Mammary epithelial cell (primary cell): ENCODE results near the gene GJC2.

Source experiments
- EZH2 ChIP-seq: IDR thresholded peaks from 2 replicates; pipeline ENCODE4 v1.6.1; 2012; ENCODE audit warnings: low read length, inconsistent platforms, borderline replicate concordance
- TF ChIP-seq, protein P1 (sequence below), 2 donors: IDR thresholded peaks in 1 of 2; conservative IDR thresholded peaks in 1 of 2; 2 replicates each; pipeline ENCODE4 v1.5.1; 2011 to 2012; ENCODE audit warnings: inconsistent platforms in 2 of 2, low read length in 2 of 2, mild to moderate bottlenecking in 2 of 2, control low read depth in 1 of 2, low read depth in 1 of 2; ENCODE audit not compliant: insufficient read depth in 1 of 2; ENCODE audit errors: extremely low read depth in 1 of 2

DNA sequence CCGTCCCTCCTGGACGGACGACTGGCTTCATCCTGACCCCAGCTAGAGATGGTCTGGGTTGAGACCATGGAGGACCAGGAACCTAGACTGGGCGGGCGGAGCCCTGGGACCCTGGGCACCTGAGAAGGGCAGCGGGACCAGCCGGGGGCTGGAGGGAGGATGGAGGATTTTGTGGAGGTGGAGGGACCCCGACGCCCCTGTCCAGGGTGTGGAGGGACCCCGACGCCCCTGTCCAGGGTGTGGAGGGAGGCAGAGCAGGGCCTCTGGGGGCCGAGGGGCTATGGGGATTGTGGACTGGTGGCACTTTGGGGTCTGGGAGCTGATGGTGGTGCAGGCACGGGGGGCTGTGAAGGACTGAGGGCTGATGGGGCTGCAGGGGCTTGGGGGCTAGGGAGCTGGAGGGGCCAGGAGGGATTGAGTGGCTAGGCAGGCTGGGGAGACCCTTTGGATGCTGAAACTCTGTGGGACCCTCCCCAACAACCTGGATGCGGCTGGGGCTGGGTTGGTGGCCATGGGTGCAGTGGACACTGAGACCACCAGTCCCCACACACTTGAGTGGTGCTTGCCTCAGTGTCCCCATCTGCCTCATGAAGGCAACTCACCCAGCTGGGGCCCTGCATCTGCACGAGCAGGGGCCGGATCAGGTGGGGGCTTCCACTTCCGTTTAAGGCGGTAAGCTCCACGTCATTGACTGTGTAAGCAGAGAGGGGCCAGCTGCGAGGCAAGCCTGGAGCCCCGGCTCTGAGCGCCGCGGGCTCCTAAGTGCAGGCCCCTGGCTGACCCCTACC, 7.4 kb downstream of the GJC2 start:
- TF ChIP-seq, protein P1, sequence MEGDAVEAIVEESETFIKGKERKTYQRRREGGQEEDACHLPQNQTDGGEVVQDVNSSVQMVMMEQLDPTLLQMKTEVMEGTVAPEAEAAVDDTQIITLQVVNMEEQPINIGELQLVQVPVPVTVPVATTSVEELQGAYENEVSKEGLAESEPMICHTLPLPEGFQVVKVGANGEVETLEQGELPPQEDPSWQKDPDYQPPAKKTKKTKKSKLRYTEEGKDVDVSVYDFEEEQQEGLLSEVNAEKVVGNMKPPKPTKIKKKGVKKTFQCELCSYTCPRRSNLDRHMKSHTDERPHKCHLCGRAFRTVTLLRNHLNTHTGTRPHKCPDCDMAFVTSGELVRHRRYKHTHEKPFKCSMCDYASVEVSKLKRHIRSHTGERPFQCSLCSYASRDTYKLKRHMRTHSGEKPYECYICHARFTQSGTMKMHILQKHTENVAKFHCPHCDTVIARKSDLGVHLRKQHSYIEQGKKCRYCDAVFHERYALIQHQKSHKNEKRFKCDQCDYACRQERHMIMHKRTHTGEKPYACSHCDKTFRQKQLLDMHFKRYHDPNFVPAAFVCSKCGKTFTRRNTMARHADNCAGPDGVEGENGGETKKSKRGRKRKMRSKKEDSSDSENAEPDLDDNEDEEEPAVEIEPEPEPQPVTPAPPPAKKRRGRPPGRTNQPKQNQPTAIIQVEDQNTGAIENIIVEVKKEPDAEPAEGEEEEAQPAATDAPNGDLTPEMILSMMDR (conservative IDR thresholded peaks at IDR 0.05 in 1 of 2, IDR thresholded peaks at IDR 0.05 in 1 of 2; ENCODE audit: extremely low read depth in 1 of 2, insufficient read depth in 1 of 2, low read depth in 1 of 2, low read length in 2 of 2): no peak
- no peak for TF ChIP-seq EZH2
